Aorta (tissue), 5 donors: ENCODE data around the gene SVOPL. TPM values are rescaled to one million over a fixed set of nuclear protein-coding genes. Genes with fewer than 3 reads are reported as not detected.

Source experiments
- ATAC-seq: fragments of 200-7000 bp; cut with Tn5 transposase; one replicate; pipeline ENCODE4 v1.9.1; 2022; ENCODE audit warnings: moderate library complexity; ENCODE audit not compliant: low FRiP score
- DNase-seq, 2 donors: peaks; one replicate each; pipeline ENCODE4 v3.0.0-alpha.2; 2020
- H3K27ac ChIP-seq, 2 donors: one replicate each; pipeline ENCODE4 v1.5.1; 2013; ENCODE audit warnings: low read length in 2 of 2, mild to moderate bottlenecking in 2 of 2, moderate library complexity in 2 of 2, control low read depth in 1 of 2, inconsistent platforms in 1 of 2, low read depth in 1 of 2
- H3K27me3 ChIP-seq, 2 donors: one replicate each; pipeline ENCODE4 v1.6.1; 2013; ENCODE audit warnings: control low read depth in 1 of 2, low read length in 1 of 2, mild to moderate bottlenecking in 1 of 2, moderate library complexity in 1 of 2; ENCODE audit not compliant: insufficient read depth in 2 of 2, control insufficient read depth in 1 of 2
- H3K36me3 ChIP-seq, 2 donors: one replicate each; pipeline ENCODE4 v1.6.1; 2013; ENCODE audit warnings: control low read depth in 1 of 2, low read length in 1 of 2, mild to moderate bottlenecking in 1 of 2; ENCODE audit not compliant: insufficient read depth in 2 of 2, control insufficient read depth in 1 of 2
- H3K4me1 ChIP-seq, 2 donors: one replicate each; pipeline ENCODE4 v1.6.1; 2013; ENCODE audit warnings: low read length in 2 of 2, control low read depth in 1 of 2, mild to moderate bottlenecking in 1 of 2, moderate library complexity in 1 of 2; ENCODE audit not compliant: insufficient read depth in 2 of 2, control insufficient read depth in 1 of 2
- H3K4me3 ChIP-seq, 2 donors: one replicate each; pipeline ENCODE4 v1.5.1; 2013; ENCODE audit warnings: low read length in 2 of 2, control low read depth in 1 of 2, mild to moderate bottlenecking in 1 of 2
- H3K9me3 ChIP-seq: one replicate; pipeline ENCODE4 v1.6.1; 2013; ENCODE audit warnings: mild to moderate bottlenecking, low read length; ENCODE audit not compliant: control insufficient read depth
- WGBS, 2 donors: extraction: QIAGEN DNeasy Blood & Tissue Kit; methylation state at CpG; one replicate each; pipeline ENCODE4 v1.1.7; 2013; 5-methylcytosine and 5-hydroxymethylcytosine counted together
- intact Hi-C, 2 donors: fragments of 100-400 bp; cut with DNase I; formaldehyde crosslinking; loops; one replicate each; pipeline versions ENCODE4 v1.14.2 to v1.15.0; 2022
- polyA plus RNA-seq, 2 donors: library from polyadenylated mRNA; stranded (reverse); fragments of 200-250 nt; gene quantifications; one replicate each; pipeline ENCODE4 v1.2.3, GENCODE V29; 2013
- total RNA-seq, 2 donors: library from RNA; stranded (reverse); fragmentation: NEBNext Ultra II Directional; extraction: Animal tissue kit (Norgen Biotek cat#: 25700); gene quantifications; one replicate each; pipeline ENCODE4 v1.2.1, GENCODE V29; 2021
- donor health status: healthy with polysubstance abuse.
- donor health status: Bipolar disorder and iron deficiency.
- donor health status: DM: no; HTN: no; CAD: no.
- donor health status: DM: no; HTN: no; CAD: no.
- donor health status: DM: yes; HTN: yes; CAD: no.

The SVOPL gene
- total and polyA plus RNA-seq, 4 donors = 1.2 TPM; not detected in 3

DNA sequence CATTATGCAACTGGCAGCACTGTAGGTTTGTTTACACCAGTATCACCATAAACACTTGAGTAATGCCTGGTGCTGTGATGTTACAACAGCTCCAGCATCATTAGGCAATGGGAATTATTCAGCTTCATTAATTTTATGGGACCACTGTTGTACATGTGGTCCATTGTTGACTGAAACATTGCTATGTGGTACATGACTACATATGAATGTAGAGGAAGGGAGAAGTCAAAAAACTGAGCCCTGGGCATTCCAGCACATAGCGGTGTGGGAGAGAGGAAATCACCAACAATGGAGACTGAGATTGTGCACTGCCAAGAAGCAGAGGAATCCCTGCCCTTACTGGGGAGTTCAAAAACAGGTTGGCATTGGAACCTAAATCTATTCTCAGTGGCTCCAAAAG is 152.1 kb downstream of the SVOPL start:
- 85 to 91% methylated on average over 1 of the region's 1 CpG for WGBS, 2 donors
- peaks cover 8% of the 10 kb centered on the region in 2 donors for H3K36me3 ChIP-seq
- no peak for ATAC-seq

DNA sequence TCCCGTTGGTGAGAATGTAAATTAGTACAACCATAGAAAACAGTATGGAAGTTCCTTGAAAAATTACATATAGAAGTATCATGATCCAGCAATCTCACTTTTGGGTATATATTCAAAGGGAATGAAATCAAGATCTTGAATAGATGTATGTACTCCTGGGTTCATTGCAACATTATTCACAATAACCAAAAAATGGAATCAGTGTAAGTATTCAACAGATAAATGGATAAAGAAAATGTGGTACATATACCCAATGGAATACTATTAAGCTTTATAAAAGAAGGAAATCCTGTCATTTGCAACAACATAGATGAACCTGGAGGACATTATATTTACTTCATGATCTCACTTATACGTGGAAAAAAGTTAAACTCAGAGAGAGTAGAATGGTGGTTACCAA is 154.3 kb downstream of the SVOPL start:
- no peak for ATAC-seq

More for the DNA sequence above, 152.1 kb downstream of the SVOPL start:
- H3K27ac ChIP-seq = no peak overlapping the region
- H3K9me3 ChIP-seq = peaks cover 4% of the 10 kb centered on the region
- intact Hi-C loops = no loop called here
- no peaks in the 10 kb centered on the region for H3K4me1 ChIP-seq
- H3K27me3 ChIP-seq = no peaks in the 10 kb centered on the region
- H3K4me3 ChIP-seq = no peak overlapping the region
- no peak for DNase-seq

DNA sequence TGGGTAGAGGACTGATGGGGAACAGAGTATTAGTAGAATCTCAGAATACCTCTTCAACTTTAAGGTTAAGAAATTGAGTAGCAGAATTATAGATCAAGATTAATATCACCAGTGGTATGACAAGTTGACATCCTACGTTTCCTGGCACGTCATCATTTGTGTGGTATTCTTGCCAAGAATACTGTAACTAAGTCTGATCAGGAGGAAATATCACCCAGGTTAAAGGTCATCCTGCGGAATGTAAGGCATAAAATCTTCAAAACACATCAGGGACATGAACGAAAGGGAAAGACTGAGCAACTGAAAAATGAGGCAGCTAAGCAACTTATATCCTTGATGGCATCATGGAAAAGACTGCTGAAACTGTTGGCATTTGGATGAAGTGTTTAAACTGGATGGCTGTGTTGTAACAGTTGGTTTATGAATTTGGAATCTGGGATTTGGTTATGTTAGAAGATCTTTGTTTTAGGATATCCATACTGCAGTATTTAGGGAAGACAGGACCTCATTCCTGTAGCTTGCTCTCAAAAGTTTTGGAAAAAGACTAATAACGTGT is 155.0 kb downstream of the SVOPL start:
- Histone ChIP-seq H3K27me3 (no peaks in the 10 kb centered on the region), H3K9me3 (no peaks in the 10 kb centered on the region), H3K27ac (no peak overlapping the region), H3K4me3 (no peak overlapping the region), H3K36me3 (peaks cover 2 to 3% of the 10 kb centered on the region in 2 donors), H3K4me1 (no peaks in the 10 kb centered on the region)
- WGBS, 2 donors = 64 to 65% methylated on average over 5 of the region's 5 CpGs
- intact Hi-C loops = no loop called here
- ATAC-seq (no peak), DNase-seq (no peak)

More for the DNA sequence above, 154.3 kb downstream of the SVOPL start:
- WGBS, 2 donors = 95 to 98% methylated on average over 2 of the region's 2 CpGs
- no peak for DNase-seq
- H3K4me1 ChIP-seq = no peaks in the 10 kb centered on the region
- no peak overlapping the region for H3K27ac ChIP-seq
- no peaks in the 10 kb centered on the region for H3K27me3 ChIP-seq
- no peaks in the 10 kb centered on the region for H3K9me3 ChIP-seq
- H3K4me3 ChIP-seq = no peak overlapping the region
- peaks cover 2 to 5% of the 10 kb centered on the region in 2 donors for H3K36me3 ChIP-seq
- intact Hi-C loops = no loop called here

DNA sequence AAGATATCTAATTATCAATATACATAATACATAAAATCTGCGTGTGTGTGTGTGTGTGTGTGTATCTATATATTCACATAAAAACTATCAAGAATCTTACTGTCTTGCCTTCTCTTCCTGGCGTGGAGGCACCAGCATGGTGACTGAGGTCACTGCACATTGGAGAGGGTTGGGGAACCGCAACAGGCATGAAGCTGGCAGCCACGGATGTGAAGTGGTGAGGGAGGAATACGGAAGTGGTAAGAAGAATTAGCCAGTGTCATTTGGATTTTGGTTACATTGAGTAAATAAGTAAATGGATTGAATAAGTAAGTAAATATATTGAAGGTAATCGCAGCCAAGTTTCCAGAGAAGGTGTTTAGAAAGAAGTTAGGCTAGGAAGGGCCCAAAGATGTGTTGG is 156.0 kb downstream of the SVOPL start:
- Histone ChIP-seq H3K9me3 (no peaks in the 10 kb centered on the region), H3K36me3 (peaks cover 2 to 3% of the 10 kb centered on the region in 2 donors), H3K27ac (no peak overlapping the region), H3K27me3 (no peaks in the 10 kb centered on the region), H3K4me3 (no peak overlapping the region), H3K4me1 (no peaks in the 10 kb centered on the region)
- intact Hi-C loops = no loop called here
- WGBS, 2 donors = 80 to 81% methylated on average over 6 of the region's 6 CpGs
- DNase-seq = no peak
- no peak for ATAC-seq

Other genes with a start within 250 kb of the SVOPL start
- gene TRIM24, start 241.1 kb downstream of the SVOPL start, total RNA-seq = 10 to 100 TPM; 12.1 to 13.8 TPM
- gene TRIM24, start 241.1 kb downstream of the SVOPL start, polyA plus RNA-seq = 1 to 10 TPM; 3.3 to 4.6 TPM
- gene TMEM213, start 96.6 kb upstream of the SVOPL start, total RNA-seq = not detected
- not detected for gene TMEM213, start 96.6 kb upstream of the SVOPL start, polyA plus RNA-seq
- not detected for gene ATP6V0A4, start 96.8 kb upstream of the SVOPL start, total RNA-seq
- not detected for gene ATP6V0A4, start 96.8 kb upstream of the SVOPL start, polyA plus RNA-seq